Neural cell (in vitro differentiated cells): ENCODE measurements around the gene OSBPL5. TPM values are rescaled to one million over a fixed set of nuclear protein-coding genes. Genes with fewer than 3 reads are reported as not detected.

Experiments used
- H2AFZ ChIP-seq: fragments of 200-600, 300-800 bp; sonication (generic), shearing (Covaris generic); 2 replicates; pipeline ENCODE4 v1.6.0; 2014; ENCODE audit warnings: low read depth, mild to moderate bottlenecking, antibody characterized with exemption, low read length, moderate library complexity
- H3F3A ChIP-seq: fragments of 200-600 bp; shearing (Covaris generic); 2 replicates; pipeline ENCODE4 v1.6.1; 2016; ENCODE audit warnings: mild to moderate bottlenecking, moderate library complexity, mixed read lengths, antibody characterized with exemption, low read length; ENCODE audit not compliant: insufficient read depth, poor library complexity, severe bottlenecking
- H3K27ac ChIP-seq: fragments of 200-600, 300-800 bp; sonication (generic), shearing (Covaris generic); 2 replicates; pipeline ENCODE4 v1.5.1; 2014; ENCODE audit warnings: mild to moderate bottlenecking, low read length, moderate library complexity
- H3K27me3 ChIP-seq: fragments of 300-800, 200-600 bp; sonication (generic), shearing (Covaris generic); 2 replicates; pipeline ENCODE4 v1.6.0; 2014; ENCODE audit warnings: mild to moderate bottlenecking, low read depth, low read length, moderate library complexity; ENCODE audit not compliant: insufficient read depth
- H3K36me3 ChIP-seq: fragments of 300-800, 200-600 bp; sonication (generic), shearing (Covaris generic); 2 replicates; pipeline ENCODE4 v1.5.1; 2014; ENCODE audit warnings: mild to moderate bottlenecking, antibody characterized with exemption, low read length, moderate library complexity; ENCODE audit not compliant: insufficient read depth
- H3K4me2 ChIP-seq: fragments of 300-800, 200-600 bp; sonication (generic), shearing (Covaris generic); 2 replicates; pipeline ENCODE4 v1.6.0; 2014; ENCODE audit warnings: mild to moderate bottlenecking, low read length
- H3K4me3 ChIP-seq: fragments of 300-800, 200-600 bp; sonication (generic), shearing (Covaris generic); 2 replicates; pipeline ENCODE4 v1.5.1; 2014; ENCODE audit warnings: mild to moderate bottlenecking, low read length, moderate library complexity
- H3K79me2 ChIP-seq: fragments of 200-600 bp; shearing (Covaris generic); replicated peaks from 2 replicates; pipeline ENCODE4 v1.6.0; 2014; ENCODE audit warnings: mild to moderate bottlenecking, low read length, moderate library complexity; ENCODE audit not compliant: insufficient read depth
- H3K9ac ChIP-seq: fragments of 300-800, 200-600 bp; sonication (generic), shearing (Covaris generic); 2 replicates; pipeline ENCODE4 v1.6.1; 2016; ENCODE audit warnings: mild to moderate bottlenecking, low read length, mixed read lengths
- H3K9me2 ChIP-seq: fragments of 200-600 bp; shearing (Covaris generic); 2 replicates; pipeline ENCODE4 v1.6.1; 2016; ENCODE audit warnings: mild to moderate bottlenecking, low read length, mixed read lengths; ENCODE audit not compliant: insufficient read depth
- H3K9me3 ChIP-seq: fragments of 200-600, 300-800 bp; sonication (generic), shearing (Covaris generic); 2 replicates; pipeline ENCODE4 v1.6.1; 2016; ENCODE audit warnings: mild to moderate bottlenecking, mixed run types, low read length, moderate library complexity, mixed read lengths
- H4K20me1 ChIP-seq: fragments of 200-600 bp; shearing (Covaris generic); 2 replicates; pipeline ENCODE4 v1.6.1; 2016; ENCODE audit warnings: mild to moderate bottlenecking, mixed run types; ENCODE audit not compliant: insufficient read depth
- EP300 ChIP-seq: fragments of 450-650 bp; conservative IDR thresholded peaks from 2 replicates; pipeline ENCODE4 v1.6.1; 2014; ENCODE audit warnings: antibody characterized with exemption, mild to moderate bottlenecking, moderate library complexity; ENCODE audit not compliant: poor library complexity, severe bottlenecking
- EZH2 ChIP-seq: fragments of 200-600, 300-800 bp; shearing (Covaris generic), sonication (generic); IDR thresholded peaks from 2 replicates; pipeline ENCODE4 v1.6.1; 2014; ENCODE audit warnings: antibody characterized with exemption, low read length, borderline replicate concordance, mild to moderate bottlenecking; ENCODE audit not compliant: insufficient read depth, poor library complexity, severe bottlenecking
- MXI1 ChIP-seq: fragments of 450-650 bp; conservative IDR thresholded peaks from 2 replicates; pipeline ENCODE4 v1.6.1; 2014; ENCODE audit warnings: antibody characterized with exemption, mild to moderate bottlenecking; ENCODE audit not compliant: poor library complexity, severe bottlenecking
- POLR2AphosphoS5 ChIP-seq: IDR thresholded peaks from 2 replicates; pipeline ENCODE4 v1.6.1; 2012
- RAD21 ChIP-seq: fragments of 450-650 bp; conservative IDR thresholded peaks from 2 replicates; pipeline ENCODE4 v1.6.1; 2014; ENCODE audit warnings: antibody characterized with exemption, mild to moderate bottlenecking, moderate library complexity
- SMC3 ChIP-seq: fragments of 450-650 bp; conservative IDR thresholded peaks from 2 replicates; pipeline ENCODE4 v1.6.1; 2014; ENCODE audit warnings: antibody characterized with exemption, mild to moderate bottlenecking, moderate library complexity; ENCODE audit not compliant: poor library complexity
- TAF1 ChIP-seq: IDR thresholded peaks from 2 replicates; pipeline ENCODE4 v1.6.1; 2012; ENCODE audit warnings: low read depth
- polyA plus RNA-seq: library from polyadenylated mRNA; depleted of rRNA; stranded (reverse); fragments of >200 nt; gene quantifications from 2 replicates; pipeline ENCODE4 v1.2.3, GENCODE V29; 2014
- TF ChIP-seq, protein P1 (sequence below): IDR thresholded peaks from 2 replicates; pipeline ENCODE4 v1.6.1; 2012; ENCODE audit warnings: borderline replicate concordance
- TF ChIP-seq, protein P2 (sequence below): fragments of 450-650 bp; IDR thresholded peaks from 2 replicates; pipeline ENCODE4 v1.5.1; 2014; ENCODE audit warnings: antibody characterized with exemption, mild to moderate bottlenecking, moderate library complexity; ENCODE audit not compliant: poor library complexity, severe bottlenecking

Gene OSBPL5
- polyA plus RNA-seq, 1 donor from 2014 or later: 49.1 TPM

DNA sequence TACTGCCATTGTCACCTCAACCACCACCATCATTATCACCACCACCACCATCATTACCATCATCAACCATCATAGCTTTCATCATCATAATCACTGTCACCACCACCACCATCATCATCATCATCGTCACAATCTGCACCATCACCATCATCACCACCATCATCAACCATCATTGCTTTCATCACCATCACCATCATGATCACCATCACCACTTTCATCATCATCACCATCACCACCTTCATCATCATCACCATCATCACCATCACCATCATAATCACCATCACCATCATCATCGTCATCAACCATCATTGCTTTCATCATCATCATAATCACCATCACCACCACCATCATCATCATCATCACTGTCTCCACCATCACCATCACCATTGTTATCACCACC, 8.7 kb upstream of the OSBPL5 start:
- H3K79me2 ChIP-seq: no peaks in the 10 kb centered on the region
- H3F3A ChIP-seq: no peaks in the 10 kb centered on the region
- H2AFZ ChIP-seq: no peak overlapping the region
- no peak overlapping the region for H3K4me2 ChIP-seq
- H3K9ac ChIP-seq: no peak overlapping the region
- H3K27me3 ChIP-seq: no peaks in the 10 kb centered on the region
- TF ChIP-seq POLR2AphosphoS5 (no peak), EP300 (no peak), EZH2 (no peak), SMC3 (no peak), TAF1 (no peak), MXI1 (no peak), RAD21 (no peak)
- TF ChIP-seq, protein P1, sequence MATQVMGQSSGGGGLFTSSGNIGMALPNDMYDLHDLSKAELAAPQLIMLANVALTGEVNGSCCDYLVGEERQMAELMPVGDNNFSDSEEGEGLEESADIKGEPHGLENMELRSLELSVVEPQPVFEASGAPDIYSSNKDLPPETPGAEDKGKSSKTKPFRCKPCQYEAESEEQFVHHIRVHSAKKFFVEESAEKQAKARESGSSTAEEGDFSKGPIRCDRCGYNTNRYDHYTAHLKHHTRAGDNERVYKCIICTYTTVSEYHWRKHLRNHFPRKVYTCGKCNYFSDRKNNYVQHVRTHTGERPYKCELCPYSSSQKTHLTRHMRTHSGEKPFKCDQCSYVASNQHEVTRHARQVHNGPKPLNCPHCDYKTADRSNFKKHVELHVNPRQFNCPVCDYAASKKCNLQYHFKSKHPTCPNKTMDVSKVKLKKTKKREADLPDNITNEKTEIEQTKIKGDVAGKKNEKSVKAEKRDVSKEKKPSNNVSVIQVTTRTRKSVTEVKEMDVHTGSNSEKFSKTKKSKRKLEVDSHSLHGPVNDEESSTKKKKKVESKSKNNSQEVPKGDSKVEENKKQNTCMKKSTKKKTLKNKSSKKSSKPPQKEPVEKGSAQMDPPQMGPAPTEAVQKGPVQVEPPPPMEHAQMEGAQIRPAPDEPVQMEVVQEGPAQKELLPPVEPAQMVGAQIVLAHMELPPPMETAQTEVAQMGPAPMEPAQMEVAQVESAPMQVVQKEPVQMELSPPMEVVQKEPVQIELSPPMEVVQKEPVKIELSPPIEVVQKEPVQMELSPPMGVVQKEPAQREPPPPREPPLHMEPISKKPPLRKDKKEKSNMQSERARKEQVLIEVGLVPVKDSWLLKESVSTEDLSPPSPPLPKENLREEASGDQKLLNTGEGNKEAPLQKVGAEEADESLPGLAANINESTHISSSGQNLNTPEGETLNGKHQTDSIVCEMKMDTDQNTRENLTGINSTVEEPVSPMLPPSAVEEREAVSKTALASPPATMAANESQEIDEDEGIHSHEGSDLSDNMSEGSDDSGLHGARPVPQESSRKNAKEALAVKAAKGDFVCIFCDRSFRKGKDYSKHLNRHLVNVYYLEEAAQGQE: no peak
- TF ChIP-seq, protein P2, sequence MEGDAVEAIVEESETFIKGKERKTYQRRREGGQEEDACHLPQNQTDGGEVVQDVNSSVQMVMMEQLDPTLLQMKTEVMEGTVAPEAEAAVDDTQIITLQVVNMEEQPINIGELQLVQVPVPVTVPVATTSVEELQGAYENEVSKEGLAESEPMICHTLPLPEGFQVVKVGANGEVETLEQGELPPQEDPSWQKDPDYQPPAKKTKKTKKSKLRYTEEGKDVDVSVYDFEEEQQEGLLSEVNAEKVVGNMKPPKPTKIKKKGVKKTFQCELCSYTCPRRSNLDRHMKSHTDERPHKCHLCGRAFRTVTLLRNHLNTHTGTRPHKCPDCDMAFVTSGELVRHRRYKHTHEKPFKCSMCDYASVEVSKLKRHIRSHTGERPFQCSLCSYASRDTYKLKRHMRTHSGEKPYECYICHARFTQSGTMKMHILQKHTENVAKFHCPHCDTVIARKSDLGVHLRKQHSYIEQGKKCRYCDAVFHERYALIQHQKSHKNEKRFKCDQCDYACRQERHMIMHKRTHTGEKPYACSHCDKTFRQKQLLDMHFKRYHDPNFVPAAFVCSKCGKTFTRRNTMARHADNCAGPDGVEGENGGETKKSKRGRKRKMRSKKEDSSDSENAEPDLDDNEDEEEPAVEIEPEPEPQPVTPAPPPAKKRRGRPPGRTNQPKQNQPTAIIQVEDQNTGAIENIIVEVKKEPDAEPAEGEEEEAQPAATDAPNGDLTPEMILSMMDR: no peak
- H3K27ac ChIP-seq: no peak overlapping the region
- H3K4me3 ChIP-seq: no peak overlapping the region
- no peaks in the 10 kb centered on the region for H3K9me2 ChIP-seq
- H3K9me3 ChIP-seq: no peaks in the 10 kb centered on the region
- no peaks in the 10 kb centered on the region for H4K20me1 ChIP-seq
- no peaks in the 10 kb centered on the region for H3K36me3 ChIP-seq

DNA sequence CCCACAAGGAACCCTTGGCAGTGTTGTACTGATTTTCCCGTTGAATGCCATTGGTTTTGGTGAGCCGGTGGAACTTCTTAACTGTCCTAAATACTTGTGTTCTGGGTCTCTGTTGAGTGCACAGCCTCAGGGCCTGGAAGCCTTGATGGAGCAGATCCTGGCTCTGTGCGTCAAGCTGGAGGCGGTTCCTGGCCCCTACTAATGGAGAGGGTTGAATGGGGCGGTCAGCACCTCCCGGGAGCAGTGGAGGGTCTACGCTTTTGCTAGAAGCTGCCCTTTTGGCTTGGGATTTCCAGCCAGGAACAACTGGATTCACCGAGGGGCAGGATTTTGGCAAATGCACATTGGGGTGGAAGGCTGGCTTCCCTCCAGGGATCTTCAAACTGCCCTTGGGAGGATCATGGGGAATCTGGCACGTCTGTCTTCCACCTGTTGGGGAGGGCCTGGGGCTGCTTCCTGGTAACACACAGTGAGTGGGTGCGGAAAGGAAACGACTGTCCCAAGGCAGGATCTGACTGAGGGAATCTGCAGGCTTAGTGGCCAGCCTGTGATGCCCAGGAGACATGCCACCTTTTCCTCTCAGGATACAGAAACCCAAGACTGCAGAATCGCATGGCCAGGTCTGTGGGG, 6.9 kb upstream of the OSBPL5 start:
- H3K79me2 ChIP-seq: no peaks in the 10 kb centered on the region
- no peak overlapping the region for H3K9ac ChIP-seq
- TF ChIP-seq TAF1 (no peak), RAD21 (no peak), EP300 (no peak), EZH2 (no peak), MXI1 (no peak), SMC3 (no peak), POLR2AphosphoS5 (no peak)
- TF ChIP-seq, protein P1: no peak
- TF ChIP-seq, protein P2: no peak
- H3K4me3 ChIP-seq: no peak overlapping the region
- no peaks in the 10 kb centered on the region for H3K27me3 ChIP-seq
- no peaks in the 10 kb centered on the region for H4K20me1 ChIP-seq
- H3K9me2 ChIP-seq: no peaks in the 10 kb centered on the region
- H3K9me3 ChIP-seq: no peaks in the 10 kb centered on the region
- H3K27ac ChIP-seq: no peak overlapping the region
- no peak overlapping the region for H3K4me2 ChIP-seq
- no peaks in the 10 kb centered on the region for H3F3A ChIP-seq
- H2AFZ ChIP-seq: no peak overlapping the region
- H3K36me3 ChIP-seq: no peaks in the 10 kb centered on the region
